ENCODE results near the gene THBS3.
A peak's percentile ranks its signal among the peaks of the same experiment; 100 is the strongest.
"Not testable (repeated sequence)": the region's sequence is repeated elsewhere in the genome, so short reads cannot be mapped to it uniquely, and the experiment has no call there.

THBS3 gene

DNA sequence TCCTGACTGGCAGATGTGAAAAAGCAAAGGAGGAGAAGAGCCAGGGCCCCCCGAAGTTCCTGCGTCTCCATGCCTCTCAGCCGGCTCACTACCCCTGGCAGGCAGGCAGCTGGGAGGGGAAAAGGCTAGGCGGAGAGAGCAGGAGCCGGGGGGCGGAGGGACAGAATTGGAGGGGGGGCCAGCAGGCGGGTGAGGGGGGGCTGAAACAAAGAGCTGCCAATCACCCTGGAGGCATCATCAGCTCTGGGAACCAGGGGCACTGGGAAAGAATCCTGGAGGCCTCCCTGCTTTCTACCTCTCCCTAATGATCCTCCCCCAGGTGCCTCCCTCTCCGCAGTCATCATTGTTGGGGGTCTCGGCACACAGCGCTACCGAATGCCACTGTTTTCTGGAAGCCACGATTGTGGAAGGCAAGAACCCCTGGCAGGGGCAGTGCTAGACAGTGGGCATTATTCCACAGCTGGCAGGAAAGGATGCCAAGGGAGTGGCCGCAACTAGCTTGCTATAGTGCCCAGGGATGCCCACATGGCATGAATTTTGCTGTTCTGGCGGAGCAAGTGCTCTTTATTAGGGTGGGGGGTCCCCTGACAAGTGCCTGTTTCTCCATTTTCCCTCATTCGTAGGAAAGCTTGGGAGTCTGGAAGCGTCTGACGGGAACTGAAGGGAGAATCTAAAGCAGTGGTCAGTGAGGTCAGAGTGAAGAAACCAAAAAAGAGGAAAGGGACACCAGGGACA is at the start of gene THBS3:
THBS3 (minus strand) TSS at position 92 of the 735 bp plus-strand sequence; CDS start at position 71, 21 bp downstream.
- H3K9ac ChIP-seq (ENCODE audit: low read depth, low read length): peak within 1 kb of the TSS; percentile 59
- H3K4me1 ChIP-seq (ENCODE audit: insufficient read depth, low read length): 0 out of 2 replicates have a peak, but pooled peaks cover 5% of the 10 kb centered on the region
- no peaks in the 10 kb centered on the region; the same call in 1 of the 2 replicates for H3K36me3 ChIP-seq (ENCODE audit: insufficient read depth, low read length)
- H3K9me3 ChIP-seq (ENCODE audit: control insufficient read depth, insufficient read depth, low read length): no peaks in the 10 kb centered on the region

DNA sequence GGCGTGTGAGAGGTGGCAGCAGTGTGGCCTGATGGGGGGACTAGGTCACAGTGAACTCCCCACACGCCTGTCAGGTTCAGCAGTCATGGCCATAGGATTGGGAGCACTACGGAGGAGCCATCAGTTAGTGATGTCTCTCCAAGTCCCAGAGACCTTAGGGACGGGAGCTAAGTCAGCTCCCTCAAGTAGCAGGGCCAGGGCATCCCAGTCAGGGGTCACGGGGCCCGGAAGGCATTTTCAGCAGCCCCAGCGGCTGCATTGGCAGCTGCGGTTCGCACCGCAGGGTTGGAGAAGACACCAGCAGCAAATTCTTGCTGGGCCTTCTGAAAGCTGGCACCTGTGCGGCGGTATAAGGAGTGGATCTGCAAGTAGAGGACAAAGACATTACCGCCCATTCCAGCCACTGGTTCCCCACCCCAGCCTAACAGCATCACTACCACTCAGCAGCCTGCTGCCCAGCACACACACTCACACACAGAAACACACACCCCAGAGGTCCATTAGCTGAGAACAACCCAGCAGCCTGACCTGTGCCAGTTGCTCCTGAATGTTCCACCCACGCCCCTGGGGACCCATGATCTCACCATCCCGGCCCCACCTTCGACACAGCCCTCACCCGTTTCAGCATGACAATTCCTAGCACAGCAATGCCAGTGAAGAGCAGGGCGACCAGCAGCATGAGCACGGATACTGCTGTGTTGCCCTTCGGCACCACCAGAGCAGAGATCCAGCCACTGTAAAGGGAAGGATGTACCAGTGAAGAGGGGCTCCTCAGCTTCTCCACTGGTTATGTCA is 48.6 kb upstream of the THBS3 start:
- Histone ChIP-seq H3K9ac (ENCODE audit: low read depth, low read length) (peak overlapping the region; percentile 62), H3K4me1 (ENCODE audit: insufficient read depth, low read length) (peaks cover 3% of the 10 kb centered on the region; the same call in 1 of the 2 replicates), H3K9me3 (ENCODE audit: control insufficient read depth, insufficient read depth, low read length) (no peaks in the 10 kb centered on the region), H3K36me3 (ENCODE audit: insufficient read depth, low read length) (0 out of 2 replicates have a peak, but pooled peaks cover 4% of the 10 kb centered on the region)

DNA sequence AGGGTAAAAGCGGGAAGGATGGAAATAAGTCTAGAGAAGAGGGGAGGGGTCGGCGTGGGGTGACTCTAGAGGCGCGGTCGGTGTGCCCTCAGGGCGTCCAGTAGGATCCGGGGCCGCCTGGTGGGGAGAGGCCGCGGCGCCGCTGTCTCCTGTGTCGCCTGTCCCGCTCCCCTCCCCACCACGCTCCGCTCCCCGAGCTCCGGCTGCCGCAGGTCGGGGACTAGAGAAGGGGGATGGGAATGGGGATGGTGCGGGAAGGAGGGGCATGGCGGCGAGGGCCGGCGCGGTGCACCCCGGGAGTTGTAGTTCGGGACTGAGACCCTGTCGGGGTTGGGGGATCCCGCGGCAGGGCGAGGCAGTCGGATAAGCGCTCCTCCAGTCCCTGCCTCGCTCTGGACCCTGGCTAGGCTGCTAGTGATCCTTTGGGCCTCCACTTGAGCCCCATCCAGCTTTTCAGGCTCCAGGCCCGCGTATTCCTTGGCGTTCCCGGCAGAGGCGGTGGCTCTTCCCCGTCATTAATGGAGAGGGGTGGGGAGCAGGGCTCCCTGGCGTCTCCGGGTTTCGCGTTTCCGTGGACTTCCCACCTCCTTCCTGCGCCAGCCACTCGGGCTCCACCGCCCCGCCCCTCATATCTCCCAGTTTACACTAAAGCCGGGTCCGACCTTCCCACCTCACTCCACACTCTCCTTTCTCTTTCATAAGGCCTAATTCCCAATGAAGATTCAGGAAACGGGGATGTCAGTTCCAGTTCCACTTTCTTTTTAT is 47.7 kb upstream of the THBS3 start, which contains the start of gene ENTREP3:
ENTREP3 (minus strand) TSS at position 241 of the 765 bp plus-strand sequence. CDS start 606 bp downstream, outside the sequence.
- Histone ChIP-seq H3K36me3 (ENCODE audit: insufficient read depth, low read length) (0 out of 2 replicates have a peak, but pooled peaks cover 4% of the 10 kb centered on the region), H3K4me1 (ENCODE audit: insufficient read depth, low read length) (peaks cover 3% of the 10 kb centered on the region; the same call in 1 of the 2 replicates), H3K9ac (ENCODE audit: low read depth, low read length) (peak within 1 kb of the TSS; percentile 62), H3K9me3 (ENCODE audit: control insufficient read depth, insufficient read depth, low read length) (no peaks in the 10 kb centered on the region)

DNA sequence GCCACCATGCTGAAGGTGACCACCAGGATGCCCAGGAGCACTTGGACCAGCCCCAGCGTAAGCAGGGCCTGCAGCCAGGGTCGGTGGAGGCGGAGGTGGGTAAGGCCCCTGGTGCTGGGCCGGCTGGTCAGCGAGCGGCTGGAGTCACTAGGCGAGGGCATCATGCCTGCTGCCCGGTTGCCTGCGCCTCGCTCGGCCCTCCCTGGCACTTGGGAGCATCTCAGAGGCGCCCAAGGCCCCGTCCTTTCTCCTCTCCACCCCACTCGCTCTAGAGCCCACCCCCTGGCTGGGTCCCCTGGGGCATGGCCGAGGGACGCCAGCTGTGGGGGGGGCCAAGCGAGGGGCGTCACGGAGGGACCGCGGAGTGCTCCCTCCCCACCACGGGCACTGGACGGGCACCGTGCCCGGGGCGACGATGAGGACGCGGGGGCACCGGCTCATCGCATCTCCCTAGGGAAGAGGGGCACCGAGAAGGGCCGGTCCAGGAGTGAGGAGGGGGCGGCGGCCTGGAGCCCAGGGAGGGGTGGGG is 47.1 kb upstream of the THBS3 start:
- Histone ChIP-seq H3K9ac (ENCODE audit: low read depth, low read length) (peak overlapping the region; percentile 62), H3K36me3 (ENCODE audit: insufficient read depth, low read length) (0 out of 2 replicates have a peak, but pooled peaks cover 4% of the 10 kb centered on the region), H3K4me1 (ENCODE audit: insufficient read depth, low read length) (peaks cover 3% of the 10 kb centered on the region; the same call in 1 of the 2 replicates), H3K9me3 (ENCODE audit: control insufficient read depth, insufficient read depth, low read length) (no peaks in the 10 kb centered on the region)

DNA sequence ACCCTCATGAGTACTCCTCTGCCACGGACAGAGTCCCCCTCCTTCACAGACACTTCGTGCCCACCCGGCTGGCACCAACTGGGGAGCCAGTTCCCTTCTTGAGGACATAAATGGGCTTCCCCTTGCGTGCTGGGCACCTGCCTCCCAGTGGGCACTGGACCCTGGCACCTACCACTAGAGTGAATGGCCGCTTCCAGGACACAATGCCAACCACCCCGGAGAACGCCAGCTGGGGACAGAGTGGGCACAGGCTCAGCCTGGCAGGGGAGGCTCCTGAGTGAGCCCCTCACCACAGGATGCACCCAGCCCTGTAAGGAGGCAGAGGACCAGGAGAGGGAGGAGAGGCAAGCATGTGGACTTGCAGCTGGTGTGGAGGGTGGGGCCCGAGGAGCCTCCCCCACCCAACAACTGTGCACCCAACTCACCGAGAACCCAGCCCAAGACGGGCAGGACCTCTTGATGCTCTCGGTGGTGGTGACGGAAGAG is 46.6 kb upstream of the THBS3 start:
- Histone ChIP-seq H3K9me3 (ENCODE audit: control insufficient read depth, insufficient read depth, low read length) (no peaks in the 10 kb centered on the region), H3K9ac (ENCODE audit: low read depth, low read length) (peak overlapping the region; percentile 62; the same call in 1 of the 2 replicates)

DNA sequence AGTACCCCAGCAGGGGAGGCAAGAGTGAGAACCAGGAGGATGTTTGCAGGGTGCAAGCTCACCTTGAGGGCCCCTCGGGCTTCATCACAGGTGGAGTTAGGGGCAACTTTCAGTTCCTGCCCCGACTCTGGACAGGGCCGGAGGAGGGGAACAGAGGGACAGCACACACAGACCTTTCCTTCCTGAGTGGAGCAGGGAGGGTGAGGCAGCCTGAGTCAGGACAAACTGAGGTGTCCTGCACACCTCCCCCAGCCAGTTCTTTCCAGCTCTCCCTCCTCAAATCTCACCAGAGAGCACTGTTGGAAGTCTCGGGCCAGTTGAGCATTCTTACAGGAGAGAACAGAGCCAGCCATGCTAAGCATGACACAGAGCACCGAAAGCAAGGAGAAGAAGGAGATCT is 46.1 kb upstream of the THBS3 start:
- Histone ChIP-seq H3K36me3 (ENCODE audit: insufficient read depth, low read length) (0 out of 2 replicates have a peak, but pooled peaks cover 4% of the 10 kb centered on the region), H3K9ac (ENCODE audit: low read depth, low read length) (peak overlapping the region; percentile 9; the same call in 1 of the 2 replicates), H3K9me3 (ENCODE audit: control insufficient read depth, insufficient read depth, low read length) (no peaks in the 10 kb centered on the region), H3K4me1 (ENCODE audit: insufficient read depth, low read length) (peaks cover 3% of the 10 kb centered on the region; the same call in 1 of the 2 replicates)

More for the DNA sequence above, 46.6 kb upstream of the THBS3 start:
- H3K36me3 ChIP-seq (ENCODE audit: insufficient read depth, low read length): 0 out of 2 replicates have a peak, but pooled peaks cover 4% of the 10 kb centered on the region
- H3K4me1 ChIP-seq (ENCODE audit: insufficient read depth, low read length): peaks cover 3% of the 10 kb centered on the region; the same call in 1 of the 2 replicates

DNA sequence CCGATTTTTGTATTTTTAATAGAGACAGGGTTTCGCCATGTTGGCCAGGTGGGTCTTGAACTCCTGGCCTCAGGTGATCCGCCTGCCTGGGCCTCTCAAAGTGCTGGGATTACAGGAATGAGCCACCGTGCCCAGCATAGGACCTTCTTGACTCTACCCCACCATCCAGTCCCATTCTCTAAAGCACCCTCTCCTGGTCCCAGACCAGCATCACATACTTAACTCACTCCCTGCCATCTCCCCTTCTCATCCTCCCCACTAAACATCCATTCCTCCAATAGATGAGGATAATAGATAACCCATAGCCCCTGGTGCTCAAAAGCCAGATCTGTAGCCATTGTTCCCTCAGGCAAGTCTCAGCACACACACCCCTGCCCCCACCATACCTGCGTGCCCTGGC is 45.5 kb upstream of the THBS3 start:
- Histone ChIP-seq H3K9ac (ENCODE audit: low read depth, low read length) (no peak overlapping the region), H3K9me3 (ENCODE audit: control insufficient read depth, insufficient read depth, low read length) (no peaks in the 10 kb centered on the region), H3K36me3 (ENCODE audit: insufficient read depth, low read length) (peaks cover 4% of the 10 kb centered on the region; the same call in 1 of the 2 replicates), H3K4me1 (ENCODE audit: insufficient read depth, low read length) (peaks cover 3% of the 10 kb centered on the region; the same call in 1 of the 2 replicates)

DNA sequence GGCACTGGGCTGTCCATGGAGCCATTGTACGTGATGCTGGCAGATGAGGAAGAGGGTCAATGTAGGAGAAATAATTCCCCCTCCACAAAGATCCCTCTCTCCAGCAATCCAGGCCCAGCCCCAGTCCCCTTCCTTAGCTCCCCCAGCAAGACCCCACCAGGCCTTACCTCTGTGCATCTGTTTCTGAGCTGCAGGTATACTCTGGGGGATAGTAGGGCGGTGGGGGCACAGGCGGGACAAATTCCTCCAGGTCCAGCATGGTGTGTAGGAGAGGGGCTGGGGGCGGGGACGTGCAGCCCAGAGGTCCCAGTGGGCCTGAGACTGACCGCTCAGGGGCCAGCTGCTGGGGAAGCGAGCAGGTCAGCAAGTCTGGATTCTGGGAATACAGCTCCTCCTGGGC is 43.9 kb upstream of the THBS3 start:
- H3K9me3 ChIP-seq (ENCODE audit: control insufficient read depth, insufficient read depth, low read length): no peaks in the 10 kb centered on the region
- H3K4me1 ChIP-seq (ENCODE audit: insufficient read depth, low read length): peaks cover 3% of the 10 kb centered on the region; the same call in 1 of the 2 replicates
- no peaks in the 10 kb centered on the region; the same call in 1 of the 2 replicates for H3K36me3 ChIP-seq (ENCODE audit: insufficient read depth, low read length)
- no peak overlapping the region for H3K9ac ChIP-seq (ENCODE audit: low read depth, low read length)

DNA sequence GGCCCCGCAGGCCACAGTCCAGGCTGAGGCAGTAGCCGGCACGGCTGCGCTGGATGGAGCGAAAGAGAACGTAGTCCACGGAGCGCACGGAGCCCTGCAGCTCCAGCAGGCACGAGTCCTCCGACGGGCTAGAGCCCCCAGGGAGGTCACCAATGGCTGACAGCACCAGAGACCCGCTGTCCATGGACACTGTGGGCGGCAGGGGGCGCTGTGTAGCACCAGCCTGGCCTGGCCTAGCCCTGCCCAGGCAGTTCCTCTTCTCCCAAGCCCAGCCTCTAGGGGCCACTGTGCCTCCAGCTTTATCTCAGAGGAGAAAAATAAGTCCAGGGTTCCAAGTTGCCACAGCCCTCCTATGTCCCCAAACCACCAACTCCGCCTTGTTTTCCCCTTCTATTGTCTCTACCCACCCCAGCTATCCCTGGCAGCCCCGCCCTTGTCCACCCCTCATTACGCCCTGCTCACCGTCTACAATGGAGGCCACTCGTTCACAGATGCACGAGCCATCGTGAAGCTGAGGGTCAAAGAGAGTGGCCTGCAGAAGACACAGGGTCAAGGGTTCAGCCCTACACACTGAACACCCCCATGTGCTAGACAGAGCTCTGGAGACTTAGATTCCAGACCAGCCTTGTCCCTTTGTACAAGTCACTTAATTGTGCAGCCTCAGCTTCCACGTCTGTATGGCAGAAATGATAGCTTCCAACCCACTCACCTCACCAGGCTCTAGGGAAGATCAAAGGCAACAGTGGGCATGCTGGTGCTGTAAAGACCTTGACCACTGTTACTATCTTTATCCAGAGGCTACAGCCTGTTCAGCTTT is 43.1 kb upstream of the THBS3 start:
- H3K9me3 ChIP-seq (ENCODE audit: control insufficient read depth, insufficient read depth, low read length): no peaks in the 10 kb centered on the region
- no peaks in the 10 kb centered on the region; the same call in 1 of the 2 replicates for H3K36me3 ChIP-seq (ENCODE audit: insufficient read depth, low read length)
- peaks cover 3% of the 10 kb centered on the region; the same call in 1 of the 2 replicates for H3K4me1 ChIP-seq (ENCODE audit: insufficient read depth, low read length)
- peak overlapping the region; percentile 74; the same call in 1 of the 2 replicates for H3K9ac ChIP-seq (ENCODE audit: low read depth, low read length)

DNA sequence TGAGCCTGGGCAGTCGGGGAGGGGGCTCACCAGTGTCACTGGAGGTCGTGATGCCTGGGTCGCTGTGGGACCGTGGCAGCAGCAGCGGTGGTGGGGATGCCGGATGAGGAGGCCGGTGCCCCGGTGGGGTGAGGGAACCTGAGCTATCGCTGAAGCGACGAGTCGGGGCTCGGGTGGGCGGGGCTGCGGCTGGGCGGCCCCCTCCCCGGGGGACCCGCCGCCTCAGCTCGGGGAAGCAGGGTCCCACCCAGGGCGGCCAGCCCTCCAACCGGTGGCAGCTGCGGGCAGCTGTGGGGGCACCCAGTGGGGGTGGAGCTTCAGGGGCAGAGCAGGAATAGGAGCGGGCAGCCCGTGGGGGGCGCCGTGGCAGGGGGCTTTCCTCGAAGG is 42.5 kb upstream of the THBS3 start:
- H3K9me3 ChIP-seq (ENCODE audit: control insufficient read depth, insufficient read depth, low read length): no peaks in the 10 kb centered on the region
- peak overlapping the region; percentile 74; the same call in 1 of the 2 replicates for H3K9ac ChIP-seq (ENCODE audit: low read depth, low read length)
- H3K36me3 ChIP-seq (ENCODE audit: insufficient read depth, low read length): no peaks in the 10 kb centered on the region; the same call in 1 of the 2 replicates
- peaks cover 3% of the 10 kb centered on the region; the same call in 1 of the 2 replicates for H3K4me1 ChIP-seq (ENCODE audit: insufficient read depth, low read length)

DNA sequence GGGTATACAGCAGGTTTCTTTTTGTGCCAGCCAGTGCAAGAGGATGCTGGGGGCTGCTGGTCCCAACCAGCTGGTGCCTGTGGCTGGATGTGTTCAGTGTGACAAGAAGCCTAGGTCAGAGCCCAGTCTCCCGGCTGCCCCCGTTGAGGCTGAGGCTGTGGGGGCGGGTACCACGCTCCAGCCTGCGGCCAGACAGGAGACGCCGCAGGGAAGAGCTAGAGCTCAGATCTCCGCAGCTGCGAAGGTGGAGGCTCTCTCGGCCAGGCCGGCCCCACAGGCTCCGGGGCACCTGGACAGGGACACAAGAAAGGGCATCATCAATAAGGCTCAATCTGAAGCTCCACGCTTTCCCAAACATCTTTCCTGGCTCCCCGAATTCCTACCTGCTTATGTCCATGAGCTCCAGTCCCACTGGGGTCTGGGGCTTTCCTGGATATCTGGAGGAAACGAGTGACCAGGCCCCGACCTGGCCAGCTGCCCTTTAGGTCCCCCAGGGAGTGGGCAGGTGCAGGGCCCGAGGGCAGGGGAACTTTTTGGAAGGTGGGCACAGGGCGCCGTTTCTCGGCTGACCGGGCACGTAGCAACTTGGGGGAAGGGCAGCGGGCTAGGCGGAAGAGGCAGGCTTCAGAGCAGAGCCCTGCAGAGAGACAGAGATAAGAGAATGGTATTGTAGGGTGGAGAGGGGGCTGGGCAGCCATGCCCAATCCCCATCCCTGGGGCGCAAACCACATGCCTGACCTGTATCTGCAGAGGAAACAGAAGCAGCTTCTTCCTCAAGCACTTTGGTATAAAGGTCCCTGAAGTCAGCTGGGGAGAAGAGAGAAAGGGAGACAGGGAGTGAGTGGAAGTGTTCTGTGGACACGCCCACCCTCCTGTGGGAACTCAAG is 40.2 kb upstream of the THBS3 start:
- peaks cover 9% of the 10 kb centered on the region; the same call in 1 of the 2 replicates for H3K4me1 ChIP-seq (ENCODE audit: insufficient read depth, low read length)
- H3K9me3 ChIP-seq (ENCODE audit: control insufficient read depth, insufficient read depth, low read length): no peaks in the 10 kb centered on the region
- no peaks in the 10 kb centered on the region; the same call in 1 of the 2 replicates for H3K36me3 ChIP-seq (ENCODE audit: insufficient read depth, low read length)
- H3K9ac ChIP-seq (ENCODE audit: low read depth, low read length): no peak overlapping the region

DNA sequence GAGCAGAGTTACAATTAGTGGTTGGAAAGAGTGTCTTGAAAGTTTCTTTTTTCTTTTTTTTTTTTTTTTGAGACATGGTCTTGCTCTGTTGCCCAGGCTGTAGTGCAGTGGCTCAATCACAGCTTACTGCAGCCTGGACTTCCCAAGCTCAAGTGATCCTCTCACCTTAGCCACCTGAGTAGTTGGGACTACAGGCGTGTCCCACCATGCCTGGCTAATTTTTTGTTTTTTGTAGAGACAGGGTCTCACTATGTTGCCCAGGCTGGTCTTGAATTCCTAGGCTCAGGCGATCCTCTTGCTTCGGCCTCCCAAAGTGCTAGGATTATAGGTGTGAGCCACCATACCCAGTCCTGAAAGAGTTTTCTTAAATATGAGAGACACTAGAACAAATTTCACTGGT is 39.1 kb upstream of the THBS3 start:
- H3K4me1 ChIP-seq (ENCODE audit: insufficient read depth, low read length); H3K36me3 ChIP-seq (ENCODE audit: insufficient read depth, low read length); H3K9me3 ChIP-seq (ENCODE audit: control insufficient read depth, insufficient read depth, low read length); H3K9ac ChIP-seq (ENCODE audit: low read depth, low read length): not testable (repeated sequence)

Measured in ES-I3 (cell line).